Effector memory CD8-positive, alpha-beta T cell (primary cell): ENCODE results near the gene CUL4A.
"Not testable (repeated sequence)": the region's sequence is repeated elsewhere in the genome, so short reads cannot be mapped to it uniquely, and the experiment has no call there.

Source experiments
- ATAC-seq: fragments of 150-1000 bp; cut with Tn5 transposase; replicated peaks from 2 replicates; pipeline ENCODE4 v1.10.0; 2021; ENCODE audit warnings: mild to moderate bottlenecking, moderate library complexity
- DNase-seq, 3 experiments: peaks; one replicate each; pipeline ENCODE4 v3.0.0; 2021
- H3K27ac Mint-ChIP-seq, 2 donors: one replicate each; pipeline ENCODE4 v1.8.0; 2022; ENCODE audit warnings: mild to moderate bottlenecking in 2 of 2, mixed read lengths in 2 of 2, moderate library complexity in 2 of 2
- H3K27me3 Mint-ChIP-seq, 2 donors: one replicate each; pipeline ENCODE4 v1.8.0; 2022; ENCODE audit warnings: mixed read lengths in 2 of 2
- H3K36me3 Mint-ChIP-seq: one replicate; pipeline ENCODE4 v1.8.0; 2022; ENCODE audit warnings: mild to moderate bottlenecking, moderate library complexity, mixed read lengths; ENCODE audit not compliant: insufficient read depth
- H3K4me1 Mint-ChIP-seq, 2 donors: one replicate each; pipeline ENCODE4 v1.8.0; 2022; ENCODE audit warnings: low read depth in 2 of 2, mixed read lengths in 2 of 2
- H3K4me3 Mint-ChIP-seq, 2 donors: one replicate each; pipeline ENCODE4 v1.8.0; 2022; ENCODE audit warnings: mild to moderate bottlenecking in 2 of 2, mixed read lengths in 2 of 2, moderate library complexity in 2 of 2
- H3K9me3 Mint-ChIP-seq, 2 donors: one replicate each; pipeline ENCODE4 v1.8.0; 2022; ENCODE audit warnings: mixed read lengths in 2 of 2

The CUL4A gene

GRCh38 chr13:113223070-113223469, 13.7 kb downstream of the CUL4A start:
- Mint-ChIP-seq H3K36me3 (peaks cover 77% of the 10 kb centered on the region), H3K27ac (no peak overlapping the region), H3K4me3 (no peak overlapping the region), H3K27me3 (no peaks in the 10 kb centered on the region), H3K4me1 (peaks cover 23 to 41% of the 10 kb centered on the region in 2 donors), H3K9me3 (no peaks in the 10 kb centered on the region)
- ATAC-seq (no peak), DNase-seq (no peak)

DNA sequence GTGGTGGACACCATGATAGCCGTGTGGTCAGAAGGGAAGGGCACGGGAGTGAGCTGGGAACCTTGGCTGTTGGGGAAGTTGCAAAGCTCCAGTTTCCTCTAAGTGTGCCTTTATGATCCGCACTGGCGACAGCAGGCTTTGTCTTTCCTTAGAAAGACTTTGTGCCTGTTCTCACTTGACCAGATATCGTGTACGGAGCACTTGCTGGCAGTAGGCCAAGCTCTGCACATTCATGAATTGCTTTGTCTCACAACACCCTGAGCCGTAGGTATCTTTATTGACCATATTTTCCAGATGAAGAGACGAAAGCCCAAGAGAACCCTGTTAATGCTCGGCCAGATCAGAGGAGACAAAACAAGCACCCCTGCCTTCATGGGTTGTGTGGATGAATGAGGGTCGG, 15.1 kb downstream of the CUL4A start:
- Mint-ChIP-seq H3K27me3 (no peaks in the 10 kb centered on the region), H3K9me3 (no peaks in the 10 kb centered on the region), H3K4me3 (no peak overlapping the region), H3K27ac (no peak overlapping the region), H3K4me1 (peaks cover 24 to 33% of the 10 kb centered on the region in 2 donors), H3K36me3 (peaks cover 87% of the 10 kb centered on the region)
- ATAC-seq, result no peak
- no peak for DNase-seq

- Mint-ChIP-seq H3K9me3 (no peaks in the 10 kb centered on the region), H3K27ac (peak overlapping the region in 1 of 2 donors; percentile 38), H3K4me1 (peaks cover 19 to 27% of the 10 kb centered on the region in 2 donors), H3K4me3 (no peak overlapping the region), H3K27me3 (no peaks in the 10 kb centered on the region), H3K36me3 (peaks cover 88% of the 10 kb centered on the region)
- no peak for DNase-seq
- no peak for ATAC-seq
Observed at GRCh38 chr13:113225515-113225914, 16.1 kb downstream of the CUL4A start.

DNA sequence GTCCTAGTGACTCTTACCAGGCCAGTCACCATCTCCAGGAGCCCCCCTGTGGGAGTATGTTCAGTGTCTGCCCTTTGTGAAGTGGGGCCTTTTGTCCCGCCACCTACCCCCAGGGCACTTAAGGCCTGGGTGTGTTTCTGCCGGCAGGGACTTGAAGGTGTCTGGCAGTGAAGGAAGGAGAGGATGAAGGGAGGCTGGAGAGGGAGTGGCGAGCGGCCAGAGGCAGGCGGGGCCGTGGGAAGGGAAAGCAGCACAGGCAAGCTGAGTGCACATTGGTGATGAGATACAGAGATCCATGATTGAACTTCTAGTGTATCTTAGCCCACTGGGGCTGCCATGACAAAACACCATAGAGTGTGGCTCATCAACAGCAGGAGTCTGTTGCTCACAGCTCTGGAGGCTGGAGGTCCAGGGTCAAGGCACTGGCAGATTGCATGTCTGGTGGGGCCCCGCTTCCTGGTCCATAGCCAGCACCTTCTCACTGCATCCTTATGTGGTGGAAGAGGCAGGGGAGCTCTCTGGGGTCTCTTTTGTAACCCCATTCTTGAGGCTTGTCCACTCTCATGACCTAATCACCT, 17.5 kb downstream of the CUL4A start:
- no peak for DNase-seq
- no peak for ATAC-seq
- H3K4me1 Mint-ChIP-seq, result peaks cover 16 to 23% of the 10 kb centered on the region in 2 donors
- peaks cover 86% of the 10 kb centered on the region for H3K36me3 Mint-ChIP-seq
- H3K9me3 Mint-ChIP-seq, result no peaks in the 10 kb centered on the region
- H3K27ac Mint-ChIP-seq, result peak overlapping the region in 1 of 2 donors; percentile 38
- H3K27me3 Mint-ChIP-seq, result no peaks in the 10 kb centered on the region
- H3K4me3 Mint-ChIP-seq, result no peak overlapping the region

- Mint-ChIP-seq H3K4me1 (peaks cover 7 to 13% of the 10 kb centered on the region in 2 donors), H3K36me3 (peaks cover 75% of the 10 kb centered on the region), H3K9me3 (no peaks in the 10 kb centered on the region), H3K4me3 (no peak overlapping the region), H3K27ac (no peak overlapping the region), H3K27me3 (no peaks in the 10 kb centered on the region)
- ATAC-seq (no peak), DNase-seq (no peak)
Observed at GRCh38 chr13:113229161-113229560, 19.7 kb downstream of the CUL4A start.

DNA sequence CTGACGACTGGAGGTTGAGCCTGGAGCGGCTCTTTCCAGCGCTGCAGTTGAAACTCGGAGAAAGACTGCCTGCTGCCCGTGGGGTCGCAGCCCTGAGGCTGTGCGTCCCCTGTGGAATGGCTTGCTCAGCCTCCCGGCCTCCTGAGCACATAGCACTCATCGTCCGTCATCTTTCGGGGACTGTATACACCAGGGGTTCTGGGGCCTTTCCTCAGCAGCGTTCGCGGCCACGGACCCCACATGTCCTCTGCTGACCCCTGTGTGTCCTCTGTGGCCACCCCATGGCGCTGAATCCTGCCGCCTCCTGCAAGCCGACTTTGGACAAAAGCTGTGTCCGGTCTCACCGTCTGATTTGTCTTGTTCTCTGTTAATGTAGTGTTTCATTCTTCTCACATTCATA, 20.4 kb downstream of the CUL4A start:
- DNase-seq, result no peak
- peaks cover 72% of the 10 kb centered on the region for H3K36me3 Mint-ChIP-seq

DNA sequence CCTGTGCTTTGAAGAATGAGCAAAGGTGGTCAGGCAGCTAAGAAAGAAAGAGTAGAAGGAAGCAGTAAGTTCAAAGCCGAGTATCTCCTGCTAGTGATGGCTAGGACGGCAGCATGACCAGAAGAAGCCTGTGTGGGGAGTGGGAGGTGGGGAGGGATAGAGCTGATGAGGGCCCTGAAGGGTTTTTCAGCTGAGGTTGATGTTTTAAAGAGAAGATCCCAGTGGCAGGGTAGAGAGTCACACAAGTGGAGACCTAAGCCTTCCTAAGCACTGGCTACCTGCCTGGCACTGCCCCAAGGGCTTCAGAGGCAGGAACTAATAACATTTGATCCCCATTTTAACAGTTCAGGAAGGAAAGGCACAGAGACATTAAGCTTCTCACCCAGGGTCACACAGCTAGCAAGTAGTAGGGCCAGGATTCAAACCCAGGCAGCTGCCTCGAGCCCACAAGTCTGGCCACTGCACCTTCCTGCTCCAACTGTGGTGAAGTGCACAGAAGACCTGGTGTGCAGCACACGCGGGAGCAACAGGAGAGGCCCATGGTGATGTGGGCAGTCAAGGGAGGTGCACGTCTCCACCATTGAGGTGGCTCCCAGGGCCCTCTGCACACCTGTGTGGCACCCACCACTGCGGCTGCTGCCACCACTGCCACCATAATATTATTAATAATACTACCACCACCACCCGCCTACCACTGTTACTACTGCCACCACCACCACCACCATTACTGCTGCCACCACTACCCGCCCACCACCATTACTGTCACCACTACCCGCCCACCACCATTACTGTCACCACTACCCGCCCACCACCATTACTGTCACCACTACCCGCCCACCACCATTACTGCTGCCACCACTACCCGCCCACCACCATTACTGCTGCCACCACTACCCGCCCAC, 22.1 kb downstream of the CUL4A start:
- Mint-ChIP-seq H3K4me3 (no peak overlapping the region), H3K36me3 (peaks cover 74% of the 10 kb centered on the region), H3K4me1 (peaks cover 6 to 8% of the 10 kb centered on the region in 2 donors), H3K9me3 (no peaks in the 10 kb centered on the region), H3K27me3 (no peaks in the 10 kb centered on the region), H3K27ac (peak overlapping the region; percentile 59 to 71)
- ATAC-seq (no peak), DNase-seq (no peak)

More for the DNA sequence above, 20.4 kb downstream of the CUL4A start:
- H3K9me3 Mint-ChIP-seq, result no peaks in the 10 kb centered on the region
- ATAC-seq, result no peak
- H3K4me1 Mint-ChIP-seq, result peaks cover 7 to 8% of the 10 kb centered on the region in 2 donors
- H3K4me3 Mint-ChIP-seq, result no peak overlapping the region
- no peaks in the 10 kb centered on the region for H3K27me3 Mint-ChIP-seq
- peak overlapping the region in 1 of 2 donors; percentile 25 for H3K27ac Mint-ChIP-seq

DNA sequence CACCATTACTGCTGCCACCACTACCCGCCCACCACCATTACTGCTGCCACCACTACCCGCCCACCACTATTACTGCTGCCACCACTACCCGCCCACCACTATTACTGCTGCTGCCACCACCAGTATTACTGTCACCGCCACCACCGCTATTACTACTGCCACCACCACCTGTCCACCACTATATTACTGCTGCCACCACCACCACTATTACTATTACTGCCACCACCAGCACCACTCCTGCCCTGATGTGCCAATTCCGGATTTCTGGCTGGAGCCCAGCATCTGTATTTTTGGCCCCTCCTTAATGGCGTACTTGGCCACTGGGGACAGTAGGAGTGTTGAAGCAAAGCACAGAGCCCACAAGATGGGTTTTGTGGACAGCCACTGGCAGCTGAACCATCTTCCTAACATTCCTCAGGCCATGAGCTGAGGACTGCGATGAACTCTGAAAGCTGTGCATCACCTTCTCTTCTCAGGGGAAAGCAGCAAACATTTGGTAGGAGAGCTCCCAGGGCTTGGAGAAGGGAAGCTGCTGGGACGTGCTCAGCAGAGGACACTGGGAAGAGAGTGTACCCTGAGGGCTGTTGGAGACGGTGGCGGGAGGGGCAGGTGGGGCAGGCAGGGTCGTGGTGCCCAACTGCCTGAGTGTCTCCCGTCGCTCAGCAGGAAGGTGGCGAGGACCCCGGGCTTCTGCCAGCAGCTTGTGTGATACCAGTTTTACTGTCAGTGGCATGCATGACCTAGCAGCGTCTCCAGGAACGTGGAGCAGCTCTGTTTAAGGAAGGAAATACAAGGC, 23.0 kb downstream of the CUL4A start:
- DNase-seq (no peak), ATAC-seq (no peak)
- Mint-ChIP-seq H3K9me3 (no peaks in the 10 kb centered on the region), H3K27ac (peak overlapping the region in 1 of 2 donors; percentile 65), H3K4me3 (no peak overlapping the region), H3K36me3 (peaks cover 75% of the 10 kb centered on the region), H3K4me1 (peaks cover 3 to 5% of the 10 kb centered on the region in 2 donors), H3K27me3 (no peaks in the 10 kb centered on the region)

GRCh38 chr13:113233101-113233500, 23.7 kb downstream of the CUL4A start:
- Mint-ChIP-seq H3K9me3 (no peaks in the 10 kb centered on the region), H3K4me1 (peaks cover under 1 to 5% of the 10 kb centered on the region in 2 donors), H3K27ac (no peak overlapping the region), H3K27me3 (no peaks in the 10 kb centered on the region), H3K4me3 (no peak overlapping the region), H3K36me3 (peaks cover 73% of the 10 kb centered on the region)
- no peak for ATAC-seq
- DNase-seq, result no peak

DNA sequence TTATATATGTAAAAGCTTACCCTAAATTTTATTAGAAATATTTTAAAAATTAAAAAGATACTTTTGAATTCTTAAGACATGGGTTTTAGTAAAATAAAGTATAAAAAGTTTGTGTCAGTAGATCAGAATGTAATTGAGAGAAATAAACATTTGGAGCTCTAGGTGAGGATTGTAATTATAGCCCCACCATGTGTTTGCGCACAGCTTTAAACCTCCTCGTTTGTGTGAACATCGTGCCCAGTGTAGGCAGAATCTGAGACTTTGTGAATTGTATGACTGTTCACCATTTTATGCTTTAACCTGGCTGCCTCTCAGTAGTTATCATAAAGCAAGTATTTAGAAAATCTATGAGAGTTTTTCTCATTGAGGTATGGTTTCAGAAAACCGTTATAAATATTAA, 29.1 kb downstream of the CUL4A start:
- Mint-ChIP-seq H3K4me3 (no peak overlapping the region), H3K36me3 (peaks cover 77% of the 10 kb centered on the region), H3K9me3 (no peaks in the 10 kb centered on the region), H3K27ac (no peak overlapping the region), H3K27me3 (no peaks in the 10 kb centered on the region), H3K4me1 (peaks cover 0 to 3% of the 10 kb centered on the region in 2 donors)
- ATAC-seq (no peak), DNase-seq (no peak)

GRCh38 chr13:113239357-113239756, 29.9 kb downstream of the CUL4A start:
- Mint-ChIP-seq H3K9me3 (no peaks in the 10 kb centered on the region), H3K36me3 (peaks cover 85% of the 10 kb centered on the region), H3K27ac (no peak overlapping the region), H3K27me3 (no peaks in the 10 kb centered on the region), H3K4me1 (peaks cover 0 to 3% of the 10 kb centered on the region in 2 donors), H3K4me3 (no peak overlapping the region)
- DNase-seq (no peak), ATAC-seq (no peak)

DNA sequence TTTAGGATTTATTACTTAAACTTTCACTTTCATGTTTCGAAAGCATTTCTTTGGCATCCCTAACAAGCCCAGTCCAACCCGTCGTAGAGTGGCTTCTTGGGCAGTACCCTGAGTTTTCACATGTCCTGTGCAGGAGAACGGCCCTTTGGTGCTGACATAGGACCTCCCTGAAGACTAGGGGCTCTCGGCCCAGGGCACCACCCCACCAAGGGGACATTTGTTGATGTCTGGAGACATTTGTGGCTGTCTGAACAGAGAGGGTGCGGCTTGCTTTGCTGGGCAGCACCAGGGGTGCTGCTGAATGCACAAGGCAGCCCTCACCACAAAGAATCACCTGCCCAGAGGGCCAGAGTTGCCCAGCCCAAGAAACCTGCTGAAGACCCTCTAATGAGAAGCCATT, 30.6 kb downstream of the CUL4A start:
- Mint-ChIP-seq H3K27me3 (no peaks in the 10 kb centered on the region), H3K36me3 (peaks cover 86% of the 10 kb centered on the region), H3K4me1 (peaks cover 0 to 3% of the 10 kb centered on the region in 2 donors), H3K4me3 (no peak overlapping the region), H3K9me3 (no peaks in the 10 kb centered on the region), H3K27ac (no peak overlapping the region)
- DNase-seq (no peak), ATAC-seq (no peak)

- not testable (repeated sequence) for ATAC-seq, H3K4me1 Mint-ChIP-seq, H3K4me3 Mint-ChIP-seq, H3K27ac Mint-ChIP-seq, H3K27me3 Mint-ChIP-seq, DNase-seq, H3K9me3 Mint-ChIP-seq
- H3K36me3 Mint-ChIP-seq, result peaks cover 85% of the 10 kb centered on the region
Observed at GRCh38 chr13:113241623-113242022, 32.2 kb downstream of the CUL4A start.
